Stimulated activated CD4-positive, alpha-beta T cell treated with anti-CD3 and anti-CD28 coated beads, Interleukin-15, amount 100 ng/mL, for 24 hours (primary cell): ENCODE data around the gene DGKD.

Experiments used
- DNase-seq: peaks from one replicate; pipeline ENCODE4 v3.0.0-alpha.2; 2020

The DGKD gene

GRCh38 chr2:233464531-233465240, 110.4 kb downstream of the DGKD start:
- DNase-seq = no peak

GRCh38 chr2:233466991-233467603, 112.8 kb downstream of the DGKD start:
- no peak for DNase-seq

GRCh38 chr2:233468047-233468740, 113.9 kb downstream of the DGKD start:
- no peak for DNase-seq

- DNase-seq = no peak
Measured at GRCh38 chr2:233468741-233469110, 114.4 kb downstream of the DGKD start.

- DNase-seq = no peak
Measured at GRCh38 chr2:233469261-233470010, 115.1 kb downstream of the DGKD start.

GRCh38 chr2:233470011-233470687, 115.9 kb downstream of the DGKD start:
- DNase-seq = no peak

- DNase-seq = no peak
Measured at GRCh38 chr2:233470839-233471238, 116.5 kb downstream of the DGKD start.

GRCh38 chr2:233471291-233472035, 117.2 kb downstream of the DGKD start:
- DNase-seq = no peak

- DNase-seq = no peak
Measured at GRCh38 chr2:233473386-233473791, 119.1 kb downstream of the DGKD start.

GRCh38 chr2:233473878-233474277, 119.6 kb downstream of the DGKD start:
- no peak for DNase-seq

GRCh38 chr2:233474308-233475160, 120.2 kb downstream of the DGKD start:
- no peak for DNase-seq

GRCh38 chr2:233476063-233476410, 121.7 kb downstream of the DGKD start:
- DNase-seq = no peak

GRCh38 chr2:233476651-233477547, 122.6 kb downstream of the DGKD start:
- DNase-seq = no peak

GRCh38 chr2:233477548-233478433, 123.5 kb downstream of the DGKD start:
- no peak for DNase-seq

GRCh38 chr2:233479616-233480489, 125.6 kb downstream of the DGKD start:
- DNase-seq = no peak

- DNase-seq = no peak
Measured at GRCh38 chr2:233480490-233481202, 126.4 kb downstream of the DGKD start.
